Measurements from ENCODE around the gene CLEC1A.
A peak's percentile ranks its signal among the peaks of the same experiment; 100 is the strongest.

The CLEC1A gene

GRCh38 chr12:10098791-10099190 is at the start of gene CLEC1A:
Gene CLEC1A, minus strand, starts transcription at chr12:10098985. Its CDS starts 63 bp downstream, at chr12:10098922.
- DNase-seq = no peak

GRCh38 chr12:10147714-10148403 is 49.1 kb upstream of the CLEC1A start:
- DNase-seq = no peak

GRCh38 chr12:10142976-10143589 is 44.3 kb upstream of the CLEC1A start:
- no peak for DNase-seq

GRCh38 chr12:10140001-10140400 is 41.2 kb upstream of the CLEC1A start:
- peak in 1 of 2 experiments; percentile 34 for DNase-seq

- DNase-seq = no peak
Observed at GRCh38 chr12:10136637-10137205, 37.9 kb upstream of the CLEC1A start.

GRCh38 chr12:10135126-10135525 is 36.3 kb upstream of the CLEC1A start:
- DNase-seq = no peak

- DNase-seq = no peak
Observed at GRCh38 chr12:10132850-10133370, 34.1 kb upstream of the CLEC1A start.

GRCh38 chr12:10131111-10131690 is 32.4 kb upstream of the CLEC1A start:
- DNase-seq = no peak

- DNase-seq = no peak
Observed at GRCh38 chr12:10130042-10130441, 31.3 kb upstream of the CLEC1A start, which contains the start of gene CLEC7A. Gene CLEC7A, minus strand, starts transcription at chr12:10130199. Its CDS starts 117 bp downstream, at chr12:10130082.

- no peak for DNase-seq
Observed at GRCh38 chr12:10128687-10129086, 29.9 kb upstream of the CLEC1A start.

GRCh38 chr12:10126413-10126812 is 27.6 kb upstream of the CLEC1A start:
- DNase-seq = no peak

GRCh38 chr12:10122689-10123088 is 23.9 kb upstream of the CLEC1A start:
- no peak for DNase-seq

- no peak for DNase-seq
Observed at GRCh38 chr12:10121278-10121677, 22.5 kb upstream of the CLEC1A start.

- no peak for DNase-seq
Observed at GRCh38 chr12:10119066-10119465, 20.3 kb upstream of the CLEC1A start.

- DNase-seq = no peak
Observed at GRCh38 chr12:10115890-10116289, 17.1 kb upstream of the CLEC1A start.

- DNase-seq = no peak
Observed at GRCh38 chr12:10115311-10115710, 16.5 kb upstream of the CLEC1A start.

- no peak for DNase-seq
Observed at GRCh38 chr12:10113920-10114319, 15.1 kb upstream of the CLEC1A start.

- DNase-seq = no peak
Observed at GRCh38 chr12:10113075-10113474, 14.3 kb upstream of the CLEC1A start.

- no peak for DNase-seq
Observed at GRCh38 chr12:10111451-10111850, 12.7 kb upstream of the CLEC1A start.

GRCh38 chr12:10110256-10110844 is 11.6 kb upstream of the CLEC1A start:
- no peak for DNase-seq

GRCh38 chr12:10102322-10102721 is 3.5 kb upstream of the CLEC1A start:
- no peak for DNase-seq

GRCh38 chr12:10101648-10102220 is 2.9 kb upstream of the CLEC1A start:
- DNase-seq = no peak

GRCh38 chr12:10101042-10101579 is 2.3 kb upstream of the CLEC1A start:
- DNase-seq = no peak

All from NCI-H2081 (cell line).